Muscle of leg (tissue), 16 donors: Measurements from ENCODE around the gene DOCK8. TPM values are rescaled to one million over a fixed set of nuclear protein-coding genes. Genes with fewer than 3 reads are reported as not detected.
"Not testable (repeated sequence)": the region's sequence is repeated elsewhere in the genome, so short reads cannot be mapped to it uniquely, and the experiment has no call there.

Experiments used
- DNase-seq: peaks from one replicate; pipeline ENCODE4 v3.0.0; 2013
- H3K27ac ChIP-seq: one replicate; pipeline ENCODE4 v1.5.1; 2013; ENCODE audit warnings: mild to moderate bottlenecking, low read length, control low read depth
- H3K27me3 ChIP-seq: one replicate; pipeline ENCODE4 v1.6.1; 2013; ENCODE audit warnings: low read length; ENCODE audit not compliant: control insufficient read depth, insufficient read depth
- H3K36me3 ChIP-seq: one replicate; pipeline ENCODE4 v1.6.1; 2013; ENCODE audit warnings: low read length; ENCODE audit not compliant: control insufficient read depth, insufficient read depth
- H3K4me1 ChIP-seq: one replicate; pipeline ENCODE4 v1.6.1; 2013; ENCODE audit warnings: low read length; ENCODE audit not compliant: control insufficient read depth, insufficient read depth
- H3K4me3 ChIP-seq: one replicate; pipeline ENCODE4 v1.5.1; 2013; ENCODE audit warnings: low read length, control low read depth
- H3K9me3 ChIP-seq: replicated peaks from 2 replicates; pipeline ENCODE4 v1.6.1; 2013; ENCODE audit warnings: low read depth, low read length; ENCODE audit not compliant: control insufficient read depth
- whole genome bisulfite sequencing: methylation state at CpG from one replicate; pipeline ENCODE4 v1.1.5; 2013; ENCODE audit warnings: missing lambda C conversion rate; ENCODE audit not compliant: insufficient coverage; 5-methylcytosine and 5-hydroxymethylcytosine counted together
- long read RNA-seq, 11 donors: transcript quantifications; one replicate each; lab custom pipeline, GENCODE V29; 2026
- polyA plus RNA-seq, 8 donors: library from polyadenylated mRNA; unstranded; fragments of 120-200 nt; gene quantifications; one replicate each; pipeline versions ENCODE4 v1.2.1 to v1.2.3, GENCODE V29; 2013; ENCODE audit warnings: inconsistent platforms in 1 of 8, low replicate concordance in 1 of 8; ENCODE audit not compliant: insufficient read length in 8 of 8, insufficient read depth in 1 of 8
- total RNA-seq: library from RNA; stranded (reverse); fragments of 120-200 nt; gene quantifications from one replicate; pipeline ENCODE4 v1.2.4, GENCODE V29; 2013

The DOCK8 gene
- total RNA-seq (3.2 TPM), polyA plus RNA-seq (1 to 10 TPM; 3.4 to 8.4 (median 6.0) TPM)
- long read RNA-seq, donor 1, result 0 reads
- long read RNA-seq, donor 2, result 0 reads
- long read RNA-seq, donor 3, result 0 reads
- long read RNA-seq, donor 4, result 0 reads
- long read RNA-seq, donor 5, result 0 reads
- long read RNA-seq, donor 6, partial matches to known transcripts, result 0 of 1 reads
- long read RNA-seq, donor 6, other reads (novel, unspliced or antisense), result 0 of 1 reads
- long read RNA-seq, donor 7, result 0 reads
- long read RNA-seq, donor 8, result 0 reads
- long read RNA-seq, donor 9, result 0 reads
- long read RNA-seq, donor 10, result 0 reads
- long read RNA-seq, donor 11, result 0 reads

DNA sequence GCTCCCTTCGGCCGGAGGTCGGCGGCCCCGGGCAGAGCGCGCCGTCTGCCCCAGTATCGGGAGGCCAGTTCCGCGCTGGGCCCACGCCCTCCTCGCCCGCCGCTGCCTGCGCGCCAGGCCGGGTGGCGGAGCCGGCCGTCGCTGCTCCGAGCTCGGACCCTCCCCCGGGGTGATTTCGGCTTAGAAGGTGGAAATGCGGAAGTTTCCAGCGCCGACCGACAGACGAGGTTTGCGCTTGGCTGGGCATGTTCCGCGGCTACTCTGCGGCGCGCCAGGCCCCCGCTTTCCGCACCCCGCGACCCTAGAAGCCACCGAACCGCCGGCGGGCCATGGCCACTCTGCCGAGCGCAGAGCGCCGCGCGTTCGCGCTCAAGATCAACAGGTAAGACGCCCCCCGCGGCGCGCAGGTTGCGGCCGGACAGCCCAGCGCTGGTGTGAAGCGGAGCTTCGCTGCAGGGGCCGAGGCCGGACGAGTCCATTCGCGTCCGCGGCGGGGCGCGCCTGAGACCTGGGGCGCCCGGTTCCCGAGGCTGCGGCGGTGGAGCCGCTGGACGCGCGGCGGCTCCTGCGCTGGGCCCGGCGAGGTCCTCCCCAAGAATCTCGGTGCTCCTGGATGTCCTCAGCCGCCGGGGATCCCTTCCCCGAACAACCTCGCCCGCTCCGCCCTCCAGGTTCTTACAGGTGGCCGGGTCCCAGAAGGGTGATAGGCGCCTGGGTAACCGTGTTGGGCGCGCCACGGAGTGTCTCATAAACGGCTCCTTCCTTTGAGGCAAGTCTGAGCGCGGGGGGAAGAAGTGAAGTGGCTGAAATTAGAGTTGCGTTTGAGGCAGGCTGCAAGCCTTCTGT is at the start of gene DOCK8:
Gene DOCK8 (plus strand): TSS at position 218 of the 846 bp plus-strand sequence. CDS start 112 bp downstream, at position 330.
- peak; percentile 67 for DNase-seq
- Histone ChIP-seq H3K4me1 (peaks cover 4% of the 10 kb centered on the region), H3K36me3 (no peaks in the 10 kb centered on the region), H3K9me3 (no peaks in the 10 kb centered on the region), H3K27ac (peak within 1 kb of the TSS; percentile 59), H3K27me3 (peaks cover 16% of the 10 kb centered on the region), H3K4me3 (peak within 1 kb of the TSS; percentile 55)
- under 1% methylated on average over 100 of the region's 103 CpGs for WGBS

DNA sequence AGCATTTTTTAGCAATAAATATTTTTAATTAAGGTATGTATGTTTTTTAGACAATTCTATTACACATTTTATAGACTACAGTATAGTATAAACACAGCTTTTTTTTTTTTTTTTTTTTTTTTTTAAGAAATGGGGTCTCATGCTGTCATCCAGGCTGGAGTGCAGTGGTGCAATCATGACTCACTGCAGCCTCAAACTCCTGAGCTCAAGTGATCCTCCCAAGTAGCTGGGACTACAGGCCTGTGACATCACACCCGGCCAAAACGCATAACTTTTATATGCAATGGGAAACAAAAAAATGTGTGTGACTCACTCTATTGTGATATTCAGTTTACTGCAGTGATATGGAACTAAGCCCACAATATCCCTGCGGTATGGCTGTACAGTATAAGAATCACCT is 44.9 kb upstream of the DOCK8 start:
- H3K36me3 ChIP-seq, H3K27ac ChIP-seq, H3K27me3 ChIP-seq, H3K4me1 ChIP-seq, H3K4me3 ChIP-seq, H3K9me3 ChIP-seq, DNase-seq: not testable (repeated sequence)
- no CpG with 5 or more reads among the region's 3 CpGs for WGBS

- WGBS, result no CpG with 5 or more reads among the region's 23 CpGs
- H3K4me1 ChIP-seq, H3K36me3 ChIP-seq, H3K27me3 ChIP-seq, H3K4me3 ChIP-seq, H3K9me3 ChIP-seq: not testable (repeated sequence)
- DNase-seq, result peak; percentile 4
- peak overlapping the region; percentile 59 for H3K27ac ChIP-seq
These were observed 36.4 kb upstream of the DOCK8 start for GRCh38 chr9:178140-178825.

DNA sequence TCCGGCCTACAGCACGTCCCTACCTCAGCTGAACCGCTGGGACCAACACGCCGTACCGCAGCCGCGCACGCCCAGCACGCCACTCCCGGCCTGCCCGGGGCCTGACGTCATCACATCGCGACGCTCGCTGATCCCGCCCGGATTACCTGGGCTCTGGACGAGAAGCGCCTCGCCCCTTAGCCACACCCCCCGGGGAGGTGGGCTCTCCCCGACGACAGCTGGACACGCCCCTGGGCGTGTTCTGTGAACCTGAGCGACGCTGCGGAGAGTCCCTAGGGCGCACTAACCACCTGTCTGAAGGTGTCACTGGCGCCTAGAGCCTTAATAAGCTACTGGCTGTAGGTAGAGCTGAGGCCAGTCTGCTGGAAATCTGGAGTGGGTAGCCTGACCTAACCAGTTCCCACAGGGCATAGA is 35.7 kb upstream of the DOCK8 start, which contains the start of gene ZNG1A:
Gene ZNG1A (minus strand): TSS at position 87 of the 414 bp plus-strand sequence. CDS start 87 bp downstream, outside the sequence.
- peak; percentile 57 for DNase-seq
- Histone ChIP-seq H3K4me3 (peak within 1 kb of the TSS; percentile 43), H3K27ac (peak within 1 kb of the TSS; percentile 69)
- not testable (repeated sequence) for H3K9me3 ChIP-seq, H3K4me1 ChIP-seq, H3K36me3 ChIP-seq, H3K27me3 ChIP-seq
- WGBS, result no CpG with 5 or more reads among the region's 32 CpGs

DNA sequence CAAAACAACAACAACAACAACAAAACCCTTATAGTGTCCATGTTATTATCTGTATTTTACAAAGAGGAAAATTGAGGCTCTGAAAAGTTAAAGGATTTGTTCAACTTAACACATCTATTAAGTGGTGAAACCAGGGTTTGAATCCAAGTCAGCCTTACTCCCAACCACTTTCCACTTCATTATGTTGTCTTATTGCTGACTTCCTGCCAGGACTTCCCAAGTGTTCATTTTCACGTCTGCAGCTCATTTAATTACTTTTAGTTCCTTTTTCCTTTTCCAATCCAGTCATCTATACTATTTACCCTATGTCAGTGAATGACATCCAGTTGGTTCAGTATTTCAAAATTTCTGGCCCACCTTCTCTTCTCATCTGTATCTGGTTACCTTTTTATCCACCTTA is 15.1 kb upstream of the DOCK8 start:
- not testable (repeated sequence) for H3K27me3 ChIP-seq, H3K36me3 ChIP-seq, H3K4me1 ChIP-seq, H3K27ac ChIP-seq, H3K9me3 ChIP-seq, DNase-seq, H3K4me3 ChIP-seq
- no CpG with 5 or more reads among the region's 1 CpG for WGBS

DNA sequence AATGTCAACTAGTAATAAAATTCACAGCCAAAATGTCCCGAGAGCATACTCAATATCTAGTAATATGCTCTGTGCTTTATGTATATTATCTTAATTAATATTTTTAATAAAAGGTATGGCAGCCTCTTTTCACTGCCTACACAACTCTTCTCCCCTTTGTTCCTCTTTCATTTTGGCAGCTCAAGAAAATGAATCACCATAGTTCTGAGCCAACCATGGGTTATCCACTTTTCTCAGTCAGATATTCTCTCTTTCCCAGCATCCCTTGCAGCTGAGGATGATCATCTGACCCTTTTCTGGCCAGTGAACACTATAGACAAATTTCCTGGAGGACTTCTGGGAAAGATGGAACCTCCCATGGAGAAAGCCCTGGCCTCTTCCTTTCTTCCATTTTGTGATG is 8.2 kb upstream of the DOCK8 start:
- Histone ChIP-seq H3K27ac (no peak overlapping the region), H3K4me1 (no peaks in the 10 kb centered on the region), H3K9me3 (no peaks in the 10 kb centered on the region), H3K27me3 (peaks cover 6% of the 10 kb centered on the region), H3K36me3 (no peaks in the 10 kb centered on the region), H3K4me3 (no peak overlapping the region)
- no peak for DNase-seq
- WGBS, result no CpG with 5 or more reads among the region's 1 CpG

DNA sequence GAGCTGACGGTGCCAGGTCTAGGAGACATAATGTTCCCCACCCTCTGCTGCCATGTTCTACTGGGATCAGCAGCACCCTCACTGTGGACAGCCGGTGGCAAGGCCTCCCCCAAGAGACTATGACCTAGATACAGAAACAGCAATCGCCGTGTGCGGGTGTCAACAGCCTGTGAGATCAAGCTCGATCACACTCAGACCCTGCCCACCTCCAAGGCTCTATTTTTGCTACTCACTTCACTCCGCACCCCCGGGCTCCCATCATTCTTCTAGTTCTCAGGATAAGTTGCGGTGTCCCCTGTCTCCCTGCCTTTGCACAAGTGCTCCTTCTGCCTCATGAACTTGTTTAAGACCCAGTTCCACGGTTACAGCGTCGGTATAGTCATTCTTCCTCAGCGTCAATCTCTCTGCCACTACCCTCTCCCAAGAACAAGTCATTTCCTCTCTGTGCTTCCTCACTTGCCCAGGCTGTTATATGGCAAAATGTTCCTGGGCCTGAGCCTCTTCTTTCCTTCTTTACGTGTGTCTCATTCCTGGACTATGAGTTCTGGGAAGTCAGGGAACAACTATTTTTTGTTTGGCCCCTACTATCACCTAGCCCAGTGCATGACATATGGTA is 5.4 kb upstream of the DOCK8 start:
- Histone ChIP-seq H3K27me3 (peaks cover 11% of the 10 kb centered on the region), H3K4me3 (no peak overlapping the region), H3K4me1 (no peaks in the 10 kb centered on the region), H3K9me3 (no peaks in the 10 kb centered on the region), H3K27ac (no peak overlapping the region), H3K36me3 (no peaks in the 10 kb centered on the region)
- DNase-seq, result peak; percentile 14
- 80% methylated on average over 12 of the region's 14 CpGs for WGBS

DNA sequence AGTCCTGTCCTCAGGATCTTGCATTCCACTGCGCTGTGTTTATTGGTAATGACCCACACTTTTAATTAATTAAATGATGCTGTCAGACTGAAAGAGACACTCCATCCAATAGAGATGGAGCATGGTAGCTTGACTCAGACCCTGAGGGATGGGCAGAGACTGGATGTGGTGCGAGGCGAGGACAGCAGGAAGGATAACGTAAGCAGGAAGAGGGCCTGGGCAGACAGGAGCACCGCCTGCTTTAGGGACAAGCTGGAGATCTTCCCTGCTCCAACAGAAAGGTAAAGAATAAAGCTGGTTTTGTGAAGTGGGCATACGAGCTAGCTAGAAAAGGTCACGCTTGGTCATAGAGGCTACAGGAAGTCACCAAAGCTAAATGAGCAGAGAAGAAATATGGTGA is 3.6 kb upstream of the DOCK8 start:
- H3K27ac ChIP-seq, result no peak overlapping the region
- peaks cover 16% of the 10 kb centered on the region for H3K27me3 ChIP-seq
- no peak overlapping the region for H3K4me3 ChIP-seq
- no peaks in the 10 kb centered on the region for H3K36me3 ChIP-seq
- 79% methylated on average over 6 of the region's 7 CpGs for WGBS
- no peak for DNase-seq
- no peaks in the 10 kb centered on the region for H3K9me3 ChIP-seq
- H3K4me1 ChIP-seq, result peaks cover 4% of the 10 kb centered on the region

- no peaks in the 10 kb centered on the region for H3K9me3 ChIP-seq
- DNase-seq, result peak; percentile 17
- no peaks in the 10 kb centered on the region for H3K36me3 ChIP-seq
- no peak overlapping the region for H3K4me3 ChIP-seq
- 50% methylated on average over 1 of the region's 5 CpGs for WGBS
- no peak overlapping the region for H3K27ac ChIP-seq
- peaks cover 4% of the 10 kb centered on the region for H3K4me1 ChIP-seq
- peaks cover 18% of the 10 kb centered on the region for H3K27me3 ChIP-seq
These were observed 3.1 kb upstream of the DOCK8 start for GRCh38 chr9:211557-211956.
